Thyroid gland (tissue), 4 donors: ENCODE results near the gene TXNDC9.
"Not testable (repeated sequence)": the region's sequence is repeated elsewhere in the genome, so short reads cannot be mapped to it uniquely, and the experiment has no call there.

Experiments used
- CTCF ChIP-seq, 6 experiments: fragments of 200-600 bp in 3 of 6; fragments of 450-650 bp in 3 of 6; sonication (generic) in 3 of 6; IDR thresholded peaks; one replicate each; pipeline ENCODE4 v1.5.1; 2016 to 2019; ENCODE audit warnings: antibody characterized with exemption in 6 of 6, mild to moderate bottlenecking in 2 of 6, inconsistent platforms in 1 of 6, moderate library complexity in 1 of 6
- POLR2A ChIP-seq, 2 donors: fragments of 450-650 bp; IDR thresholded peaks; one replicate each; pipeline ENCODE4 v1.6.1; 2017; ENCODE audit warnings: antibody characterized with exemption in 2 of 2, mild to moderate bottlenecking in 2 of 2, moderate library complexity in 1 of 2

DNA sequence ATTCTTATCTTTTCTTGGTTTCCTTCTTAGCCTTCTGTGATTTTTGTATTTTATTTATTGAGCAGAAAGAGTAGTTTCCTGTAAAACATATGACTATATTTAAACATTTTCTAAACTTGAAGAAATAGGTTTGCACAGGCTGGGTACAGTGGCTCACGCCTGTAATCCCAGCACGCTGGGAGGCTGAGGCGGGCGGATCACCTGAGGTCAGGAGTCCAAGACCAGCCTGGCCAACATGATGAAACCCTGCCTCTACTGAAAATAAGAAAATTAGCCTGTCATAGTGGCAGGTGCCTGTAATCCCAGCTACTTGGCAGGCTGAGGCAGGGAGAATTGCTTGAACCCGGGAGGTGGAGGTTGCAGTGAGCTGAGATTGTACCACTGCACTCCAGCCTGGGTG lies 32.7 kb upstream of the TXNDC9 start:
- TF ChIP-seq CTCF, POLR2A (IDR thresholded peaks at IDR 0.05): not testable (repeated sequence)
